ENCODE data around the gene HIC1. TPM values are rescaled to one million over a fixed set of nuclear protein-coding genes. Genes with fewer than 3 reads are reported as not detected.

HIC1 gene
- total RNA-seq, 1 experiment from 2014 or later = 0.59 TPM

DNA sequence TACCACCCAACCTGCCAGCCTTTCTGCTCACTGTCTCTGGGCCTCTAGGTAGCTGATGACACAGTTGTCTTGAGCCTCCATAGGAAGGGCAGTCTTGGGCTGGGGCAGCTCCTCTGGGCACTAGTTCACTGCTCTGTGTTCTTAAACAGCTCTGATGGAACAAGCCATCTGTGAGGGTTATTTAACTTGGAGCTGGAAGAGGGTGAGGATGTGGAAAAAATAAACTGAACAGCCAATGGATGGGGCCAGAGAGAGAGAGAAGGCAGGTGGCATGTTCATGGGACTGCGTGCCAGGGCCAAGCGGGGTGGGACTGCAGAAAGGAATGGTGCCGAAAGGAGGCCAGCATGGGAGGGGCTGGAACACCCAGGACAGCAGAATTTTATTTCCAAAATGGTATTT is 52.6 kb downstream of the HIC1 start:
- no peaks in the 10 kb centered on the region for H3K27me3 ChIP-seq (replicated peaks; ENCODE audit: control insufficient read depth, insufficient read depth, low read length)
- Mint-ChIP-seq H3K9me3 (ENCODE audit: unreplicated experiment) (no peaks in the 10 kb centered on the region), H3K36me3 (ENCODE audit: insufficient read depth, unreplicated experiment) (no peaks in the 10 kb centered on the region), H3K4me1 (ENCODE audit: low read depth, unreplicated experiment) (no peaks in the 10 kb centered on the region), H3K4me3 (ENCODE audit: unreplicated experiment) (no peak overlapping the region), H3K27ac (ENCODE audit: unreplicated experiment) (no peak overlapping the region), H3K27me3 (ENCODE audit: insufficient read depth, unreplicated experiment) (no peaks in the 10 kb centered on the region)
- no peak for DNase-seq
- no peaks in the 10 kb centered on the region for H3K9me3 ChIP-seq
- no peak for TF ChIP-seq CTCF (IDR thresholded peaks at IDR 0.05; ENCODE audit: insufficient read depth in 1 of 2, low read depth in 1 of 2, low read length in 1 of 2, severe bottlenecking in 1 of 2, unreplicated experiment in 1 of 2)
- no TSS peak for BruUV-seq (replicated peaks)
- no peaks in the 10 kb centered on the region for H3K4me1 ChIP-seq
- H3K36me3 ChIP-seq (ENCODE audit: control insufficient read depth, insufficient read depth, low read length) = no peaks in the 10 kb centered on the region
- no peak overlapping the region for H3K4me3 ChIP-seq (ENCODE audit: low read depth, low read length)
- intact Hi-C loops (cut with micrococcal nuclease; ENCODE audit: unreplicated experiment) = no loop called here
- POLR2A ChIA-PET = no interaction called here
- CTCF ChIA-PET = interaction anchor here (0.5 kb wide), 1 partner anchor 172 kb away, joined by 3 read pairs; no protein-coding TSS in a partner anchor

GRCh38 chr17:2108170-2108569 is 53.3 kb downstream of the HIC1 start:
- H3K4me1 Mint-ChIP-seq (ENCODE audit: low read depth, unreplicated experiment) = no peaks in the 10 kb centered on the region
- no peaks in the 10 kb centered on the region for H3K9me3 Mint-ChIP-seq (ENCODE audit: unreplicated experiment)
- Histone ChIP-seq H3K27me3 (replicated peaks; ENCODE audit: control insufficient read depth, insufficient read depth, low read length) (no peaks in the 10 kb centered on the region), H3K4me1 (no peaks in the 10 kb centered on the region), H3K36me3 (ENCODE audit: control insufficient read depth, insufficient read depth, low read length) (no peaks in the 10 kb centered on the region), H3K9me3 (no peaks in the 10 kb centered on the region), H3K4me3 (ENCODE audit: low read depth, low read length) (no peak overlapping the region)
- no peak for DNase-seq
- H3K27ac Mint-ChIP-seq (ENCODE audit: unreplicated experiment) = no peak overlapping the region
- CTCF ChIA-PET = interaction anchor here (0.5 kb wide), 1 partner anchor 172 kb away, joined by 3 read pairs; no protein-coding TSS in a partner anchor
- no TSS peak for BruUV-seq (replicated peaks)
- H3K36me3 Mint-ChIP-seq (ENCODE audit: insufficient read depth, unreplicated experiment) = no peaks in the 10 kb centered on the region
- no peak for TF ChIP-seq CTCF (IDR thresholded peaks at IDR 0.05; ENCODE audit: insufficient read depth in 1 of 2, low read depth in 1 of 2, low read length in 1 of 2, severe bottlenecking in 1 of 2, unreplicated experiment in 1 of 2)
- H3K27me3 Mint-ChIP-seq (ENCODE audit: insufficient read depth, unreplicated experiment) = no peaks in the 10 kb centered on the region
- POLR2A ChIA-PET = no interaction called here
- H3K4me3 Mint-ChIP-seq (ENCODE audit: unreplicated experiment) = no peak overlapping the region
- intact Hi-C loops (cut with micrococcal nuclease; ENCODE audit: unreplicated experiment) = no loop called here

- Mint-ChIP-seq H3K27me3 (ENCODE audit: insufficient read depth, unreplicated experiment) (no peaks in the 10 kb centered on the region), H3K27ac (ENCODE audit: unreplicated experiment) (no peak overlapping the region), H3K9me3 (ENCODE audit: unreplicated experiment) (no peaks in the 10 kb centered on the region), H3K36me3 (ENCODE audit: insufficient read depth, unreplicated experiment) (no peaks in the 10 kb centered on the region), H3K4me3 (ENCODE audit: unreplicated experiment) (no peak overlapping the region), H3K4me1 (ENCODE audit: low read depth, unreplicated experiment) (no peaks in the 10 kb centered on the region)
- no peak for DNase-seq
- H3K36me3 ChIP-seq (ENCODE audit: control insufficient read depth, insufficient read depth, low read length) = no peaks in the 10 kb centered on the region
- no peaks in the 10 kb centered on the region for H3K4me1 ChIP-seq
- H3K9me3 ChIP-seq = no peaks in the 10 kb centered on the region
- H3K4me3 ChIP-seq (ENCODE audit: low read depth, low read length) = no peak overlapping the region
- ChIA-PET POLR2A (no interaction called here), CTCF (no interaction called here)
- no TSS peak for BruUV-seq (replicated peaks)
- intact Hi-C loops (cut with micrococcal nuclease; ENCODE audit: unreplicated experiment) = no loop called here
- no peaks in the 10 kb centered on the region for H3K27me3 ChIP-seq (replicated peaks; ENCODE audit: control insufficient read depth, insufficient read depth, low read length)
- TF ChIP-seq CTCF (IDR thresholded peaks at IDR 0.05; ENCODE audit: insufficient read depth in 1 of 2, low read depth in 1 of 2, low read length in 1 of 2, severe bottlenecking in 1 of 2, unreplicated experiment in 1 of 2) = no peak
Measured at GRCh38 chr17:2110436-2110835, 55.5 kb downstream of the HIC1 start.

Data from Caco-2 (cell line).